Endothelial cell of umbilical vein (primary cell): ENCODE measurements around the gene ADAT3. TPM values are rescaled to one million over a fixed set of nuclear protein-coding genes. Genes with fewer than 3 reads are reported as not detected.

Experiments used
- BruUV-seq: library from RNA; stranded (reverse); fragments of 400-500 nt; replicated peaks from 2 replicates; lab custom pipeline; 2021; lab: Mats Ljungman, UMichigan
- CTCF ChIA-PET: fragments of 300-600, 350-600 bp; sonication (Branson Sonifier 250); formaldehyde crosslinking; loops from one replicate; lab custom pipeline; 2021; ENCODE audit warnings: antibody characterized with exemption, inconsistent platforms; lab: Charles Lee
- POLR2A ChIA-PET: fragments of 300-600, 350-600 bp; sonication (Branson Sonifier 250); formaldehyde crosslinking; loops from one replicate; lab custom pipeline; 2021; ENCODE audit warnings: antibody characterized with exemption, inconsistent platforms; lab: Charles Lee
- DNase-seq: peaks from one replicate; pipeline ENCODE4 v3.0.0-alpha.2; 2011; ENCODE audit warnings: low read depth, low spot score
- FAIRE-seq: peaks from 2 replicates; lab custom pipeline; 2011; peaks lifted over from hg19 to GRCh38; lab: Jason Lieb, UNC
- H2AFZ ChIP-seq: 2 replicates; pipeline ENCODE4 v1.6.0; 2012; ENCODE audit warnings: low read depth, low read length, control low read depth, inconsistent platforms
- H3K27ac ChIP-seq: 2 replicates; pipeline ENCODE4 v1.5.1; 2011; ENCODE audit warnings: low read depth, mild to moderate bottlenecking, control low read depth, low read length, moderate library complexity; ENCODE audit not compliant: insufficient read depth
- H3K27me3 ChIP-seq, 2 experiments: 2 replicates each; pipeline versions ENCODE4 v1.6.0 to v1.6.1; 2011; ENCODE audit warnings: low read length in 2 of 2, mixed read lengths in 1 of 2; ENCODE audit not compliant: control insufficient read depth in 2 of 2, insufficient read depth in 2 of 2
- H3K36me3 ChIP-seq, 2 experiments: 2 replicates in 1 of 2; 3 replicates in 1 of 2; pipeline ENCODE4 v1.5.1; 2011; ENCODE audit warnings: low read length in 2 of 2, mild to moderate bottlenecking in 1 of 2, moderate library complexity in 1 of 2; ENCODE audit not compliant: control insufficient read depth in 2 of 2, insufficient read depth in 2 of 2; ENCODE audit errors: extremely low read depth in 1 of 2
- H3K4me1 ChIP-seq: 3 replicates; pipeline ENCODE4 v1.5.1; 2011; ENCODE audit warnings: mild to moderate bottlenecking, low read length; ENCODE audit not compliant: control insufficient read depth, insufficient read depth; ENCODE audit errors: extremely low read depth
- H3K4me2 ChIP-seq: 2 replicates; pipeline ENCODE4 v1.6.1; 2011; ENCODE audit warnings: low read length, control low read depth, mixed read lengths; ENCODE audit not compliant: insufficient read depth
- H3K4me3 ChIP-seq, 3 experiments: fragments of 200-600 bp in 1 of 3; sonication (generic), shearing (Covaris generic) in 1 of 3; replicated peaks in 1 of 3; 2 replicates each; pipeline ENCODE4 v1.5.1; 2011 to 2016; ENCODE audit warnings: control low read depth in 3 of 3, low read length in 3 of 3, mild to moderate bottlenecking in 2 of 3, inconsistent platforms in 1 of 3, low read depth in 1 of 3, moderate library complexity in 1 of 3; ENCODE audit not compliant: insufficient read depth in 1 of 3
- H3K79me2 ChIP-seq: 2 replicates; pipeline ENCODE4 v1.6.0; 2012; ENCODE audit warnings: low read length, inconsistent platforms; ENCODE audit not compliant: control insufficient read depth, insufficient read depth
- H3K9ac ChIP-seq: replicated peaks from 2 replicates; pipeline ENCODE3; 2011; ENCODE audit warnings: low read length, control low read depth; ENCODE audit not compliant: insufficient read depth; ENCODE audit errors: extremely low read depth
- H3K9me1 ChIP-seq: replicated peaks from 3 replicates; pipeline ENCODE4 v1.6.0; 2011; ENCODE audit warnings: mild to moderate bottlenecking, low read length; ENCODE audit not compliant: control insufficient read depth, insufficient read depth; ENCODE audit errors: extremely low read depth
- H3K9me3 ChIP-seq: replicated peaks from 2 replicates; pipeline ENCODE4 v1.5.1; 2012; ENCODE audit warnings: low read length, inconsistent platforms; ENCODE audit not compliant: control insufficient read depth, insufficient read depth
- H4K20me1 ChIP-seq: replicated peaks from 2 replicates; pipeline ENCODE3; 2011; ENCODE audit warnings: mild to moderate bottlenecking, low read length; ENCODE audit not compliant: control insufficient read depth, insufficient read depth; ENCODE audit errors: extremely low read depth
- EZH2 ChIP-seq: IDR thresholded peaks from 2 replicates; pipeline ENCODE4 v1.6.1; 2012; ENCODE audit warnings: borderline replicate concordance, low read depth, mild to moderate bottlenecking, moderate library complexity, low read length, inconsistent platforms; ENCODE audit not compliant: severe bottlenecking
- FOS ChIP-seq: IDR thresholded peaks from 2 replicates; pipeline ENCODE4 v1.6.1; 2011; ENCODE audit warnings: mild to moderate bottlenecking, low read length, moderate library complexity, borderline replicate concordance; ENCODE audit not compliant: insufficient read depth
- GATA2 ChIP-seq: IDR thresholded peaks from 2 replicates; pipeline ENCODE4 v1.7.0; 2011; ENCODE audit warnings: low read depth, mild to moderate bottlenecking, moderate library complexity, mixed read lengths, low read length; ENCODE audit not compliant: insufficient read length, insufficient read depth
- JUN ChIP-seq: IDR thresholded peaks from 2 replicates; pipeline ENCODE4 v1.6.1; 2011; ENCODE audit warnings: borderline replicate concordance, low read depth; ENCODE audit not compliant: insufficient read length, insufficient read depth
- MYC ChIP-seq: IDR thresholded peaks from one replicate; pipeline ENCODE4 v1.6.1; 2011; ENCODE audit warnings: mild to moderate bottlenecking, low read depth, low read length
- POLR2A ChIP-seq: IDR thresholded peaks from 2 replicates; pipeline ENCODE4 v1.6.1; 2012; ENCODE audit warnings: low read depth, mild to moderate bottlenecking, control low read depth, low read length
- POLR2AphosphoS5 ChIP-seq: IDR thresholded peaks from 2 replicates; pipeline ENCODE4 v1.6.1; 2012; ENCODE audit warnings: low read depth, mild to moderate bottlenecking, control low read depth, low read length, moderate library complexity; ENCODE audit not compliant: insufficient read depth
- dilution Hi-C: fragments of 300-500 bp; cut with MboI; formaldehyde crosslinking; loops from one replicate; pipeline ENCODE4 v1.15.0; 2019; ENCODE audit warnings: low sequenced_read_pairs; ENCODE audit not compliant: extremely low pct_ligation_motif_present
- intact Hi-C: fragments of 100-400 bp; cut with micrococcal nuclease; formaldehyde crosslinking; loops from one replicate; pipeline ENCODE4 v1.10.0; 2022
- polyA plus RNA-seq, 4 experiments: library from polyadenylated mRNA; depleted of rRNA in 3 of 4; stranded (reverse) in 3 of 4; unstranded in 1 of 4; fragments of >200 nt; gene quantifications; 2 replicates each; pipeline versions ENCODE4 v1.2.1 to v1.2.3, GENCODE V29; 2011 to 2012; ENCODE audit warnings: missing spikeins in 1 of 4
- total RNA-seq: library from RNA; stranded (reverse); gene quantifications from 2 replicates; pipeline ENCODE4 v1.2.3, GENCODE V29; 2021
- TF ChIP-seq, protein P1 (sequence below), 2 donors: IDR thresholded peaks; 1 replicate in 1 of 2; 2 replicates in 1 of 2; pipeline ENCODE4 v1.5.1; 2011; ENCODE audit warnings: low read length in 2 of 2, mild to moderate bottlenecking in 2 of 2, moderate library complexity in 2 of 2, control low read depth in 1 of 2, inconsistent platforms in 1 of 2, low read depth in 1 of 2; ENCODE audit not compliant: insufficient read depth in 1 of 2; ENCODE audit errors: extremely low read depth in 1 of 2
- TF ChIP-seq, protein P2 (sequence below): IDR thresholded peaks from 2 replicates; pipeline ENCODE4 v1.6.1; 2011; ENCODE audit not compliant: insufficient read depth, insufficient read length

ADAT3 gene
- total and polyA plus RNA-seq, 2 donors (not counting 3 experiments of a cell fraction or from before 2014, with no cell fraction given), result 5.7 to 11.7 TPM

DNA sequence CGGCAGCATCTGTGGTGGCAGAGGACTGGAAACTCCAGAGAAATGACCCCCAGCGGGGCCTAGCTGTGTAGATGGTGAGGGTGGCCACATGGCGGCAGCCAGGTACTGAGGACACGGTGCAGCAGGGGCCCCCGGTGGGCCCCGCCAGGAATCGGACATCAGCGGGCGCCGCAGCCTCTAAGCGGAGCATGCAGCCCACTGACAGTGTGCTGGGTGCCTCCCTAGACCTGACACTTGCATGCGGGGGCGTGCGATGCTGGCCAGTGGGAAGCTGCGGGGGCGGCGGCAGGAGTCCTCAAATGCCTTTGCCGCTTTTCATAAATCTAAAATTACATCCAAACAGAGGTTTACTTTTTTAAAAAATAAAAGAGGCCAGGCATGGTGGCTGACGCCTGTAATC is 16.1 kb downstream of the ADAT3 start:
- dilution Hi-C loops, result no loop called here
- intact Hi-C loops, result no loop called here

More for the DNA sequence above, 16.1 kb downstream of the ADAT3 start:
- no TSS peak for BruUV-seq
- Histone ChIP-seq H3K9me3 (no peaks in the 10 kb centered on the region), H3K4me1 (no peaks in the 10 kb centered on the region), H3K9ac (no peak overlapping the region), H3K36me3 (peaks cover 5 to 32% of the 10 kb centered on the region in 2 experiments), H4K20me1 (no peaks in the 10 kb centered on the region), H3K4me3 (no peak overlapping the region), H3K4me2 (no peak overlapping the region), H3K27ac (no peak overlapping the region), H3K9me1 (no peaks in the 10 kb centered on the region), H2AFZ (no peak overlapping the region), H3K79me2 (no peaks in the 10 kb centered on the region), H3K27me3 (no peaks in the 10 kb centered on the region)
- TF ChIP-seq FOS, result no peak
- no peak for TF ChIP-seq JUN
- TF ChIP-seq EZH2, result no peak
- TF ChIP-seq MYC, result no peak
- no peak for TF ChIP-seq POLR2AphosphoS5
- TF ChIP-seq, protein P1, sequence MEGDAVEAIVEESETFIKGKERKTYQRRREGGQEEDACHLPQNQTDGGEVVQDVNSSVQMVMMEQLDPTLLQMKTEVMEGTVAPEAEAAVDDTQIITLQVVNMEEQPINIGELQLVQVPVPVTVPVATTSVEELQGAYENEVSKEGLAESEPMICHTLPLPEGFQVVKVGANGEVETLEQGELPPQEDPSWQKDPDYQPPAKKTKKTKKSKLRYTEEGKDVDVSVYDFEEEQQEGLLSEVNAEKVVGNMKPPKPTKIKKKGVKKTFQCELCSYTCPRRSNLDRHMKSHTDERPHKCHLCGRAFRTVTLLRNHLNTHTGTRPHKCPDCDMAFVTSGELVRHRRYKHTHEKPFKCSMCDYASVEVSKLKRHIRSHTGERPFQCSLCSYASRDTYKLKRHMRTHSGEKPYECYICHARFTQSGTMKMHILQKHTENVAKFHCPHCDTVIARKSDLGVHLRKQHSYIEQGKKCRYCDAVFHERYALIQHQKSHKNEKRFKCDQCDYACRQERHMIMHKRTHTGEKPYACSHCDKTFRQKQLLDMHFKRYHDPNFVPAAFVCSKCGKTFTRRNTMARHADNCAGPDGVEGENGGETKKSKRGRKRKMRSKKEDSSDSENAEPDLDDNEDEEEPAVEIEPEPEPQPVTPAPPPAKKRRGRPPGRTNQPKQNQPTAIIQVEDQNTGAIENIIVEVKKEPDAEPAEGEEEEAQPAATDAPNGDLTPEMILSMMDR (IDR thresholded peaks at IDR 0.05; ENCODE audit: extremely low read depth in 1 of 2, insufficient read depth in 1 of 2, low read depth in 1 of 2, low read length in 2 of 2), result no peak
- TF ChIP-seq, protein P2, sequence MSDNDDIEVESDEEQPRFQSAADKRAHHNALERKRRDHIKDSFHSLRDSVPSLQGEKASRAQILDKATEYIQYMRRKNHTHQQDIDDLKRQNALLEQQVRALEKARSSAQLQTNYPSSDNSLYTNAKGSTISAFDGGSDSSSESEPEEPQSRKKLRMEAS, result no peak
- no peak for TF ChIP-seq GATA2
- no peak for TF ChIP-seq POLR2A
- CTCF ChIA-PET, result no interaction called here
- DNase-seq, result no peak
- FAIRE-seq, result no peak
- POLR2A ChIA-PET, result no interaction called here
